Measurements from ENCODE around the gene MYO3B.

The MYO3B gene

GRCh38 chr2:170492010-170492409, 314.1 kb downstream of the MYO3B start:
- TF ChIP-seq CTCF (conservative IDR thresholded peaks at IDR 0.05) (no peak), ZFX (IDR thresholded peaks at IDR 0.05) (no peak)
- H3K27ac ChIP-seq: no peak overlapping the region

GRCh38 chr2:170493426-170494097, 315.6 kb downstream of the MYO3B start:
- TF ChIP-seq CTCF (conservative IDR thresholded peaks at IDR 0.05) (no peak), ZFX (IDR thresholded peaks at IDR 0.05) (no peak)
- H3K27ac ChIP-seq: no peak overlapping the region

GRCh38 chr2:170495896-170496295, 317.9 kb downstream of the MYO3B start:
- TF ChIP-seq CTCF (conservative IDR thresholded peaks at IDR 0.05) (no peak), ZFX (IDR thresholded peaks at IDR 0.05) (no peak)
- H3K27ac ChIP-seq: no peak overlapping the region

- TF ChIP-seq ZFX (IDR thresholded peaks at IDR 0.05) (no peak), CTCF (conservative IDR thresholded peaks at IDR 0.05) (no peak)
- no peak overlapping the region for H3K27ac ChIP-seq
These were observed 320.7 kb downstream of the MYO3B start for GRCh38 chr2:170498619-170499018.

- H3K27ac ChIP-seq: no peak overlapping the region
- no peak for TF ChIP-seq ZFX (IDR thresholded peaks at IDR 0.05)
- TF ChIP-seq CTCF (conservative IDR thresholded peaks at IDR 0.05): no peak
These were observed 322.2 kb downstream of the MYO3B start for GRCh38 chr2:170500104-170500503.

- TF ChIP-seq ZFX (IDR thresholded peaks at IDR 0.05): no peak
- no peak for TF ChIP-seq CTCF (conservative IDR thresholded peaks at IDR 0.05)
- no peak overlapping the region for H3K27ac ChIP-seq
These were observed 322.8 kb downstream of the MYO3B start for GRCh38 chr2:170500770-170501169.

GRCh38 chr2:170501421-170502043, 323.6 kb downstream of the MYO3B start:
- no peak overlapping the region for H3K27ac ChIP-seq
- no peak for TF ChIP-seq ZFX (IDR thresholded peaks at IDR 0.05)
- TF ChIP-seq CTCF (conservative IDR thresholded peaks at IDR 0.05): no peak
